ENCODE results near the gene RHEX. TPM values are rescaled to one million over a fixed set of nuclear protein-coding genes. Genes with fewer than 3 reads are reported as not detected.

The RHEX gene
- total and polyA plus RNA-seq, 2 of the 13 experiments (the other 11 are each of a cell fraction or from before 2014, with no cell fraction given), result 1.4 to 2.7 TPM

- TF ChIP-seq SP4 (CRISPR knock-in tag; IDR thresholded peaks at IDR 0.05) (no peak), ZNF282 (IDR thresholded peaks at IDR 0.05; ENCODE audit: partially characterized antibody) (no peak), ATM (IDR thresholded peaks at IDR 0.05; ENCODE audit: borderline replicate concordance) (no peak), NPAS2 (CRISPR knock-in tag; IDR thresholded peaks at IDR 0.05; ENCODE audit: borderline replicate concordance) (no peak)
- POLR2A ChIA-PET, result no interaction called here
- intact Hi-C loops (cut with micrococcal nuclease; ENCODE audit: unreplicated experiment), result no loop called here
- Histone ChIP-seq H3K36me3 (replicated peaks in 1 of 2; ENCODE audit: control insufficient read depth in 1 of 2, insufficient read depth in 2 of 2, low read length in 2 of 2) (no peaks in the 10 kb centered on the region), H3K9me3 (ENCODE audit: low read length) (no peaks in the 10 kb centered on the region), H3K4me3 (replicated peaks in 1 of 3; ENCODE audit: insufficient read depth in 1 of 3, low read depth in 2 of 3, low read length in 3 of 3) (no peak overlapping the region), H3K79me2 (ENCODE audit: insufficient read depth, low read length) (no peaks in the 10 kb centered on the region), H3K27me3 (ENCODE audit: control insufficient read depth in 1 of 2, insufficient read depth in 2 of 2, low read length in 2 of 2) (peaks cover 0 to 32% of the 10 kb centered on the region in 2 experiments; a peak in 4 of 5 replicates), H3K4me2 (ENCODE audit: low read depth, low read length) (no peak overlapping the region), H4K20me1 (ENCODE audit: insufficient read depth, low read length) (no peaks in the 10 kb centered on the region), H3K9ac (ENCODE audit: insufficient read depth, low read depth, low read length) (no peak overlapping the region), H3K4me1 (ENCODE audit: insufficient read depth, low read length) (no peaks in the 10 kb centered on the region), H3K27ac (ENCODE audit: extremely low read length, insufficient read depth, low read length) (no peak overlapping the region), H2AFZ (ENCODE audit: low read length) (no peak overlapping the region)
- ATAC-seq, result no peak
- in situ Hi-C loops (cut with HindIII; ENCODE audit: extremely low pct_ligation_motif_present, low pct_unique_long_range_greater_than_20kb), result no loop called here
- 13% methylated on average over 3 of the region's 4 CpGs for WGBS (ENCODE audit: low lambda C conversion rate)
- no peak for FAIRE-seq
- no peak for DNase-seq (ENCODE audit: low spot score)
- no TSS peak for BruUV-seq (replicated peaks)
- CTCF ChIA-PET (ENCODE audit: low intra/inter-chr PET ratio, low total read pairs), result no interaction called here
Measured at GRCh38 chr1:206128196-206128595, 75.2 kb downstream of the RHEX start.

GRCh38 chr1:206131037-206131436 lies 78.1 kb downstream of the RHEX start:
- WGBS (ENCODE audit: low lambda C conversion rate), result 7% methylated on average over 7 of the region's 7 CpGs
- CTCF ChIA-PET (ENCODE audit: low intra/inter-chr PET ratio, low total read pairs), result no interaction called here
- Histone ChIP-seq H3K9ac (ENCODE audit: insufficient read depth, low read depth, low read length) (no peak overlapping the region), H2AFZ (ENCODE audit: low read length) (no peak overlapping the region), H3K4me3 (replicated peaks in 1 of 3; ENCODE audit: insufficient read depth in 1 of 3, low read depth in 2 of 3, low read length in 3 of 3) (no peak overlapping the region), H3K27ac (ENCODE audit: extremely low read length, insufficient read depth, low read length) (no peak overlapping the region), H3K79me2 (ENCODE audit: insufficient read depth, low read length) (no peaks in the 10 kb centered on the region), H4K20me1 (ENCODE audit: insufficient read depth, low read length) (no peaks in the 10 kb centered on the region), H3K4me1 (ENCODE audit: insufficient read depth, low read length) (no peaks in the 10 kb centered on the region), H3K9me3 (ENCODE audit: low read length) (no peaks in the 10 kb centered on the region), H3K27me3 (ENCODE audit: control insufficient read depth in 1 of 2, insufficient read depth in 2 of 2, low read length in 2 of 2) (peaks cover 0 to 44% of the 10 kb centered on the region in 2 experiments; a peak in 4 of 5 replicates), H3K36me3 (replicated peaks in 1 of 2; ENCODE audit: control insufficient read depth in 1 of 2, insufficient read depth in 2 of 2, low read length in 2 of 2) (no peaks in the 10 kb centered on the region), H3K4me2 (ENCODE audit: low read depth, low read length) (no peak overlapping the region)
- POLR2A ChIA-PET, result no interaction called here
- in situ Hi-C loops (cut with HindIII; ENCODE audit: extremely low pct_ligation_motif_present, low pct_unique_long_range_greater_than_20kb) (no loop called here), intact Hi-C loops (cut with micrococcal nuclease; ENCODE audit: unreplicated experiment) (no loop called here)
- no peak for FAIRE-seq
- no peak for DNase-seq (ENCODE audit: low spot score)
- BruUV-seq (replicated peaks), result no TSS peak
- no peak for ATAC-seq
- TF ChIP-seq DNMT1 (CRISPR knock-in tag; IDR thresholded peaks at IDR 0.05) (no peak), PITX1 (CRISPR knock-in tag; IDR thresholded peaks at IDR 0.05) (no peak), SMAD1 (CRISPR knock-in tag; IDR thresholded peaks at IDR 0.05; ENCODE audit: borderline replicate concordance, low read depth) (no peak), GLI4 (CRISPR knock-in tag; IDR thresholded peaks at IDR 0.05; ENCODE audit: borderline replicate concordance) (no peak), NR2F6 (IDR thresholded peaks at IDR 0.05) (no peak), NR2F6 (CRISPR knock-in tag; IDR thresholded peaks at IDR 0.05) (no peak), SOX6 (IDR thresholded peaks at IDR 0.05) (no peak), SOX6 (CRISPR knock-in tag; IDR thresholded peaks at IDR 0.05) (no peak), RNF219 (CRISPR knock-in tag; IDR thresholded peaks at IDR 0.05) (no peak), ZFP90 (CRISPR knock-in tag; IDR thresholded peaks at IDR 0.05; ENCODE audit: borderline replicate concordance) (no peak)

All from HepG2 (cell line).